Keratinocyte (primary cell): ENCODE results near the gene HIGD2B. TPM values are rescaled to one million over a fixed set of nuclear protein-coding genes. Genes with fewer than 3 reads are reported as not detected.
"Not testable (repeated sequence)": the region's sequence is repeated elsewhere in the genome, so short reads cannot be mapped to it uniquely, and the experiment has no call there.

Experiments
- DNase-seq: peaks from one replicate; pipeline ENCODE4 v3.0.0-alpha.2; 2011; ENCODE audit warnings: low read depth, missing footprints, low spot score
- FAIRE-seq: peaks from 2 replicates; lab custom pipeline; 2011; peaks lifted over from hg19 to GRCh38; lab: Jason Lieb, UNC
- H2AFZ ChIP-seq: 2 replicates; pipeline ENCODE4 v1.6.0; 2012; ENCODE audit warnings: low read length, control low read depth, inconsistent platforms; ENCODE audit not compliant: control insufficient read depth
- H3K27ac ChIP-seq: 2 replicates; pipeline ENCODE4 v1.5.1; 2011; ENCODE audit warnings: low read length; ENCODE audit not compliant: control insufficient read depth, insufficient read depth
- H3K27me3 ChIP-seq: 3 replicates; pipeline ENCODE4 v1.6.0; 2011; ENCODE audit warnings: low read length; ENCODE audit not compliant: control insufficient read depth, insufficient read depth; ENCODE audit errors: extremely low read depth
- H3K36me3 ChIP-seq, 2 experiments: 2 replicates in 1 of 2; 3 replicates in 1 of 2; pipeline ENCODE4 v1.5.1; 2011; ENCODE audit warnings: low read length in 2 of 2, mild to moderate bottlenecking in 1 of 2; ENCODE audit not compliant: control insufficient read depth in 2 of 2, insufficient read depth in 2 of 2; ENCODE audit errors: extremely low read depth in 1 of 2
- H3K4me1 ChIP-seq: 3 replicates; pipeline ENCODE4 v1.5.1; 2011; ENCODE audit warnings: low read length; ENCODE audit not compliant: control insufficient read depth, insufficient read depth; ENCODE audit errors: extremely low read depth
- H3K4me2 ChIP-seq: 3 replicates; pipeline ENCODE4 v1.6.0; 2011; ENCODE audit warnings: low read depth, low read length; ENCODE audit not compliant: control insufficient read depth, insufficient read depth; ENCODE audit errors: extremely low read depth
- H3K4me3 ChIP-seq, 3 experiments: fragments of 200-600 bp in 1 of 3; sonication (generic) in 1 of 3; 2 replicates in 2 of 3; 3 replicates in 1 of 3; pipeline ENCODE4 v1.5.1; 2011 to 2016; ENCODE audit warnings: low read length in 3 of 3, mild to moderate bottlenecking in 3 of 3, control low read depth in 2 of 3, inconsistent platforms in 1 of 3, low read depth in 1 of 3, mixed read lengths in 1 of 3, mixed run types in 1 of 3, moderate library complexity in 1 of 3; ENCODE audit not compliant: control insufficient read depth in 2 of 3, insufficient read depth in 2 of 3; ENCODE audit errors: extremely low read depth in 1 of 3
- H3K79me2 ChIP-seq: 2 replicates; pipeline ENCODE4 v1.6.0; 2012; ENCODE audit warnings: low read length; ENCODE audit not compliant: control insufficient read depth, insufficient read depth
- H3K9ac ChIP-seq: 3 replicates; pipeline ENCODE4 v1.6.0; 2011; ENCODE audit warnings: low read length; ENCODE audit not compliant: control insufficient read depth, insufficient read depth; ENCODE audit errors: extremely low read depth
- H3K9me1 ChIP-seq: 3 replicates; pipeline ENCODE4 v1.6.0; 2011; ENCODE audit warnings: low read length; ENCODE audit not compliant: control insufficient read depth, insufficient read depth; ENCODE audit errors: extremely low read depth
- H3K9me3 ChIP-seq: 2 replicates; pipeline ENCODE4 v1.5.1; 2012; ENCODE audit warnings: low read depth, low read length; ENCODE audit not compliant: control insufficient read depth
- H4K20me1 ChIP-seq: 3 replicates; pipeline ENCODE4 v1.6.0; 2011; ENCODE audit warnings: low read length; ENCODE audit not compliant: control insufficient read depth, insufficient read depth; ENCODE audit errors: extremely low read depth
- dilution Hi-C: fragments of 300-500 bp; cut with MboI; formaldehyde crosslinking; loops from one replicate; pipeline ENCODE4 v1.7.0; 2020; ENCODE audit warnings: low sequenced_read_pairs; ENCODE audit not compliant: extremely low pct_ligation_motif_present
- polyA plus RNA-seq, 5 experiments: library from polyadenylated mRNA; depleted of rRNA in 3 of 5; stranded (reverse) in 3 of 5; stranded (forward) in 1 of 5; unstranded in 1 of 5; fragments of >200 nt; gene quantifications; 1 replicate in 1 of 5; 2 replicates in 3 of 5; 3 replicates in 1 of 5; pipeline versions ENCODE4 v1.2.1 to v1.2.3, GENCODE V29; 2011 to 2012; ENCODE audit warnings: missing spikeins in 2 of 5, low read depth in 1 of 5, low replicate concordance in 1 of 5

The HIGD2B gene
- polyA plus RNA-seq, 1 donor (not counting 4 experiments of a cell fraction or from before 2014, with no cell fraction given): not detected

DNA sequence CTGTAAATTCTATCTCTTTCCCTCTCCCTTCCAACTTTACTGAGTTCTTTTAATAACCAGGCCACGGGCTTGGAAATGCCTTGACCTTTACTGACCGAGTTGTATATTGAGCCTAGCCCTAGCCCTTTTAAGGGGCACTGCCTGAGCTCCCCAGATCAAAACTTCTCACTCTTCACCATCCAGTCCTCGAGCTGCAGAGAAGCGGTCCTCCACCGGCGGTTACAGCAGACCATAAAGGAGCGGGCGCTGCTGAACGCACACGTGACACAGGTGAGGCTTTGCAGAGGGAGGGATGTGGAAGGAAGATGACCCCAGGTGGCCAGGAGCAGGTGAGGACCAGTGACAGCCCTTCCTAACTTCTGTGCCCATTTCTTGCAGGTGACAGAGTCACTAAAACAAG, 24.9 kb downstream of the HIGD2B start:
- H3K79me2 ChIP-seq, H3K9ac ChIP-seq, H3K9me3 ChIP-seq, FAIRE-seq, DNase-seq, H3K36me3 ChIP-seq, dilution Hi-C loops, H3K27ac ChIP-seq, H3K4me1 ChIP-seq, H2AFZ ChIP-seq, H3K4me3 ChIP-seq, H3K9me1 ChIP-seq, H4K20me1 ChIP-seq, H3K4me2 ChIP-seq, H3K27me3 ChIP-seq: not testable (repeated sequence)

DNA sequence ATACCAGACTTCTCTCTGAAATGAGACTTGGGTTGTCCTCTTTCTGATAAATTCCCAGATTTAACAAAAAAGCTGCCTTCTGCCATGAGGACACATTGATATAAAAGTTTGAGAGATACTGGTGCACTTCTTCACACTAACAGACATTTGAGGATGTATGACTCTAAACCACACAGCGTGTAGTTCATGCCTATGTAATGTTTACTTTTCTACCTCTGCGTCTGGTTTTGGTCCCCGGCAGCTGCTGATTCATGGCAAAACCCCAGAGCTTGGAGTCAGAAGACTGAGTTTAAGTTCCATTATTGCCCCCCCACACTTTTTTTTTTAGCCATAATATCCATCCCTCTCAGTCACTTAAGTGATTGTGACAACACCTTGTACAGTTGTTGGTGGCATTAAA, 30.0 kb downstream of the HIGD2B start:
- DNase-seq, dilution Hi-C loops, H3K36me3 ChIP-seq, H3K4me2 ChIP-seq, H3K27ac ChIP-seq, H4K20me1 ChIP-seq, FAIRE-seq, H3K79me2 ChIP-seq, H3K9me1 ChIP-seq, H3K27me3 ChIP-seq, H2AFZ ChIP-seq, H3K9me3 ChIP-seq, H3K4me3 ChIP-seq, H3K4me1 ChIP-seq, H3K9ac ChIP-seq: not testable (repeated sequence)

DNA sequence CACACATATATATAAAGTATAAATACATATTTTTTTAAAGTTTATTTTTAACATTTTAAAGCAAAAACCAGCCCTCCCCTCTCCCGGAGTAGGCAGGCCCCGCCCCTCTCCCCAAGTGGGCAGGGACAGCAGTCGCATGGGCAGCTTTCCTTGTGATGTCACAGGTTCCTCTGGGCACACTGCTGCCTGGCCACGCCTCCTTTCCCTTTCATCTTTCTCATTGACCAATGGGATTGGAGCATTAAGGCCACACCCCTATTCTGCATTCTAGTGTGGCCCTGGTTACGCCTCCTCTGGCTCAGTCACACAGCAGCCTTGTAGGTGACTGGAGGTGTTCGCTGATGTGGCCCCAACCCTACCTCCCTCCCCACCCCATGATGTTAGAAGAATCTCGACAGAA, 31.6 kb downstream of the HIGD2B start, which contains the start of gene GOLGA6B:
TSS of gene GOLGA6B (plus strand) at position 301 of the 400 bp plus-strand sequence. CDS start at position 342, 41 bp downstream.
- H3K4me1 ChIP-seq, H3K36me3 ChIP-seq, H3K27ac ChIP-seq, dilution Hi-C loops, H3K4me3 ChIP-seq, DNase-seq, FAIRE-seq, H3K9me3 ChIP-seq, H3K4me2 ChIP-seq, H3K9ac ChIP-seq, H3K9me1 ChIP-seq, H3K79me2 ChIP-seq, H2AFZ ChIP-seq, H4K20me1 ChIP-seq, H3K27me3 ChIP-seq: not testable (repeated sequence)

DNA sequence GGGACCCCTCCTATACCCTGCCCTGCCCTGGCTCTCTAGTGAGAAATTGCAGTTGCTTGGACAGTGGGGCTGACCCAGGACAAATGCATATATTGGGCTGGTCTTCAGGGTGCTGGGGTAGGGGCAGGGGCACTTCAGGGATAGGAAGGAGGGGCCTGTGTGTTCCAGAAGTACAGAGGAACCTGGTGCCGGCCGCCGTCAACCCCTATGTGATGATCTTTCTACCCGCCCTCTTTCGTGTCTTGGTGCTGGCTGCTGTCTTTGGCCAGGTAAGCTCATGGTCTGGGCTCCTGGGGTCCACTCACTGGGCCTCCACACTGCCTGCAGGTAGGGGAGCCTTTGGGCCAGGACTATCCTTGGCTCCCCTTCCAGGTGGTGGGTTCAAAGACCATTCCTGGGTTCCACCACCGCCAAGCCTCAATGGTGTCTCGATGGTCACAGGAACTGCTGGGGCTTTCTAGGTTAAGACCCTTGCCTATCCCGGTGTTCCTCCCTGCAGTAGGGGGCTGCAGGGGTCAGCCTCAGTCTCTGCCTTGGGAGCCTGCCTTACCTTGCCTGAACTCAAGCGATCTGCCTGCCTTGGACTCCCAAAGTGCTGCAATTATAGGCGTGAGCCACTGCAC, 37.2 kb downstream of the HIGD2B start:
- H4K20me1 ChIP-seq, dilution Hi-C loops, H3K36me3 ChIP-seq, H3K4me3 ChIP-seq, H3K9me1 ChIP-seq, H3K9me3 ChIP-seq, H2AFZ ChIP-seq, H3K4me2 ChIP-seq, H3K9ac ChIP-seq, H3K79me2 ChIP-seq, H3K4me1 ChIP-seq, H3K27ac ChIP-seq, H3K27me3 ChIP-seq, FAIRE-seq, DNase-seq: not testable (repeated sequence)

DNA sequence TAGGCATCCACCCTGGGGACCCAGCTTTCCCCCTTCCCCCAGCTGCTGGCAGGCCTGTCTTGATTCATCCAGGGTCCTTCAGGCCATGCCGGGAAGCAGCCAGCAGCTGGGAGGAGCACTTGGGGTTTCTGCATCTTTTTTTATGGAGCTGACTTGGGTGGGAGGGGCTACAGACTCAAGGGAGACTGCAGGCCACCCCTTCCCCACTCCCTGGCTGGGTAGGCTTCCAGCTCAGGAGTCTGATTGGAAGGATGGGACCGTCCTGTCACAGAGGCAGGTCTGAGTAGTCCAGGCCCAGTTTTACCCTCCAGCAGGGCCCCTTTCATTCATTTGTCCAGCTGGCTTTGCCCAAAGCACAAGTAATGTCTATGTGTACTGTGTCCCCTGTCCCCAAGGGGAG, 43.7 kb downstream of the HIGD2B start:
- H3K4me3 ChIP-seq, H3K79me2 ChIP-seq, H2AFZ ChIP-seq, H3K9me3 ChIP-seq, H3K27me3 ChIP-seq, H3K9me1 ChIP-seq, dilution Hi-C loops, H3K27ac ChIP-seq, H3K4me1 ChIP-seq, FAIRE-seq, DNase-seq, H3K9ac ChIP-seq, H3K4me2 ChIP-seq, H4K20me1 ChIP-seq, H3K36me3 ChIP-seq: not testable (repeated sequence)
